Stimulated activated CD4-positive, alpha-beta T cell treated with anti-CD3 and anti-CD28 coated beads, Interleukin-2, amount 100 ng/mL, for 24 hours (primary cell): ENCODE data around the gene PCED1A.

Experiments
- DNase-seq, 2 donors: peaks; one replicate each; pipeline ENCODE4 v3.0.0-alpha.2; 2020

Gene PCED1A

DNA sequence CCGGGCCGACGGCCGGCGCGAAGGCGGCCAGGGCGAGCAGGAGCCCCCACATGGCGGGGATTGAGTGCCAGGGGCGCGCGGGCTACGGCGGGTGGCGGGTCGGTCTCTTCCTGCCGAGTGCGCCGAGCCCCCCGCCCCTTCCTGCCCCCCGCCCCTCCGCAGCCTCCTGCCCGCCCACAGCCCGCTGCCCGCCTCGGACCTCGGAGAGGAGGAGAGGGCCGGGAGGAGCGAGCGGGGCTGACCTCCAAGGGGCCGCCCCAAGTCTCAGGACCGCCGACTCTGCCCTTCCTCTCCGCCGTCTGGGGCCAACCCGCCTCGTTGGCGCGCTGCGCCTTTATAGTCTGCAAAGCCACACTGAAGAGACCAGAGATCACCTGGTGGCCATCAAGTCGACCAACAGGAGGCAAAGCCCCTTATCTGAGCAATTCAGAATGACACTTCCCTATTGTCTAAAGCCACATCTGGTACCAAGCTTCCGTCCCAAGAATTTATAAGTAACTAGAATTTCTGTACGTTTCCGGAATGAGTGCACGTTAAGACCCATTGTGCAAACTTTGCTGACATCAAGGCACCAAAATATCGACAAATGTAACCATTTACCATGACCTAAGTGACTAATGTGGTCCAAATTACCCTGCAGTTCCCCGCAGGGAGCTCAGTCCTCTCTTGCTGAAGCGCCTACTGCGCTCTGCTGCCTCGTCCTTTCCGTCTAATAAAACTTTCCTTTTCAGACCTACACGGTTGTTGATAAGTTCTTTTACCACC, 39.8 kb downstream of the PCED1A start, which contains the start of gene CPXM1:
Gene CPXM1, minus strand, starts transcription at position 107 of the 765 bp plus-strand sequence. Its CDS starts 55 bp downstream, at position 52.
- DNase-seq, result peak in 1 of 2 donors; percentile 30

DNA sequence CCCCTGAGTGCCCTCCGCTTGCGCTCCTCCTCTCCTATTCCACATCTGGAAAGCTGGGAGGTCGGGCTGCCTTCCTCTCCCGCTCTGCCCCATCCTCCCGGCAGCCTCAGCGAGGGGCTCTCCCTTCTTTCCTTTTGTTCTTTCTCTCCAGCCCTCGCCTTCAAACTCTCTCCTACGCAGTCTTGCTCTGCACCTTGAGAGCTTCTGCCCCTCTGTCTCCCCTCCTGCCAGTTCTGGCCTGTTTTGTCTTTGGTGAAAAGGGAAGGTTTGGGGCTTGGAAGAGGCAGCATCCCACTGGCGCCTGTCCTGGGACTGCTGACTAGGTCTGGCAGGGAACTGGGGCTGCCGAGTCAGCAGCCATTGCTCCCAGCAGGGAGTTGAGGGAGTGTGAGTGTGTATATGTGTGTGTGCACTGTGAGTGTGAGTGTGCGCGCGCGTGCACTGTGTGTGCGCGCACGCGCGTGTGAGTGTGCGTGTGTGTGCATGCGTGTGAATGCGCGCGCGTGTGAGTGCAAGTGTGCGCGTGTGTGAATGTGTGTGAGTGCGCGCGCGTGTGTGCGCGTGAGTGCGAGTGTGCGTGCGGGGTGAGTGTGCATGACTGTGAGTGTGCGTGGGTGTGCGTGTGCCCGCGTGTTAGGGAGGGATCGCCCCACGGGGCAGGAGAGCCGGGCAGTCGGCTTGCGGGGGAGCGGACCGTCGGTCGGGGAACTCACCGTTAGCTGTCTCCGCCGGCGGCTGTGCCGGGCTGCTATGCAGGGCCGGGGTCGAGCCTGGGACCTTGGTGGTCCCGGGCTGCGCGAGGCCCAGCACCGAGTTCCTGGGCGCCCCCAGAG, 40.6 kb downstream of the PCED1A start:
- peak in 1 of 2 donors; percentile 29 for DNase-seq

DNA sequence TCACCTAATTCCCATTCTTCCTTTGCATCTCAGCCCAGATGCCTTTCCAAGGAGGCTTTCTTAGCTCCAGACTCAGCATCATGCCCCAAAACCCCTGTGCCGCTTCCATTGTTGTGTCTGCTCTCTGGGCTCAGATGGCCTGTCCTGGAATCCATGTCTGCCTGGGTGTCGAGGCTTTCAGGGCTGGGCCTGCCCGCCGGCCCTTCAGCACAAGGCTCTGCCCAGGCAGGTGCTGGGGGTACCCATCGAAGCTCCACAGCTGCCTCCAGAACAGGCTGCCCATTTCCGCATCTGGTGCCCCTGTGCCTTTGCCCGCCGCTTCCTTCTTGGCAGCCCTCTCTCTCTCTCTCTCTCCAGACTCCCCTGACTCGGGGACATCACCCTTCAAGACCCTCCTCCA, 41.2 kb downstream of the PCED1A start:
- no peak for DNase-seq

DNA sequence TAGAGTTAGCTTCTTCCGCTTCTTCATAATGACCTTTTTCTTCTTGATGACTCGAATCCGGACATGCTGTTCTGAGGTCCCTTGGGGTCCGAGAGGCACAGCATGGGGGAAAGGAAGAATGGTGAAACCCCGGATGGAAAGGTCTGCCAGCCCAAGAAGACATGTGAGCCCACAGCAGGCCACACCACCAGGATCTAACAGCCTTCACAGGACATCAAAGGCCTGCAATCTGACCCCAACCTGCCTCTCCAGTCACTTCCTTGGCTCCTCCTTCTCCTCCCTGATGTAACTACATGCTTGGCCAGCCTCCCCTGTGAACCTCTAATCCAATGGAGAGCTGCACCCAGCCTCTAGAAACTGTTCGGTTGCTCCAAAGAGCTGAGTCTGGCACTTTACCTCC, 41.6 kb downstream of the PCED1A start:
- no peak for DNase-seq

DNA sequence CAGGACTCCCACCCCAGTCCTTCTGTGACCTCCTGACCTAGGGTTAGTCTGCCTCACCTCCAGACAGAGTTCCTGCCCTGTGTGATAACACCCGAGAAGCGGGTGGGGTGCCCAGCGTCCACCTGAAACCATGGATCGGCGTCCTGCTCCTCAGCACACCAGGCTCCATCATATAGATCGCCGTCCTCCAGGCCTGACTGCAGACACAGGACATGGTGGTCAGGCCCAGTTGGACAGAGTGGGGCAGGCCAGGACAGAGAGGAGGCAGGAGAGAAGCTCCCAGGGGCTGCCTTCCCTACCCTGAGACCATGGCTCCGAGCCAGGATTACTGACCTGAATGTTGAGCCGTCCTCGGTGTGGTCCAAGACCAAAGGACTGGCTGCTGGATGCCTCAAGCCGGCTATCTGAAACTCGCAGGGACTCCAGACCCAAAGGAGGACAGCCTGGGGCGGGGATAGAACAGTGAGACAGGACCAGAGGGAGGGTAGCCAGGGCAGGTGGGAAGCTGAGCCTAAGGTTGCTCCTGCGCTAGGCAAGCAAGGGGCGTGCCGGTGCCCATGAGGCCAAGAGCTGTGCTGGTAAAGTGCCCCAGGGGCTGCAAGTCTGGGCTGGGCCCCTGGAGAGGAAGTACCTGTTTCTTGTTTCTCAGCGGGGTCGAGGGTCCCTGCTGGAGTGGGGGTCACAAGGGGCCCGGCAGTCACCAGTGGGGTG, 42.2 kb downstream of the PCED1A start:
- no peak for DNase-seq

DNA sequence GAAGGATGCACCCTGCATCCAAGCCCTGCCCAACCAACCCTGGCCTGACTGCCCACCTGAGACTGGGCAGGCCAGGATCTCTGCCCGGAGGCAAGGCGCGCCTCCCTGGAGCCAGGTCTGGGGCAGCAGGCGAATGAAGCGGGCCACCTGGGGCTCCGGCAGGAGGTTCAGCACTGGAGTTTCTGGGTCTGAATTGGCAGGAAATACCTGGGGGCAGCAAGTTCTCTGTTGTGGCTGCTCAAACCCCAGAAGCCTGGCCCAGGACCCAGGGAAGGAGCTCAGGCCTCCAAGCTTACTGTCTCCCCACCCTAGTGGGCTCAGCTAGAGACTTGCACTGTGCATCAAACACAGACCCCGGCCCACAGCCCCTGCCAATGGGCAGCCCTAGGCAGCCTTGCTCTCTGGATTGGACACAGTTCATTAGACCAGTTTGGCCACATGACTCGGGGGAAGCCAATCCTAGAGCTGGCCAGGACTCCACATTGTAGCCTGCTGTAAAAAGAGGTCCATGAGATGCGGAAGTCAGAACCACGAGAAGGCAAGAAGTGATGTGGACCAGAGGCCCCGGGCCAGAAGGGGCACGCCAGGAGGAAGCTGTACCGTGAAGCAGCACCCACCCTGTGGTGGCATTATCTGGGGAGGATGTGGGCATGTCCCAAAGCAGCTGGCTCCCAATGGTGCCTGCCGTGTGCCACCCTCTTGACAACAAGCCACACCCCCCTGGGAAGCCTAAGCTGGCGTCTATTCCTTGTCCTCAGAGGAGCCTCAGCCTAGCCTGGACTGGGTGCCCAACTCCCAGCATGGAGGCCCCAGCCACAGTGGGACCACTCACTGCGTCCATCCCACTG, 43.1 kb downstream of the PCED1A start:
- DNase-seq, result no peak

DNA sequence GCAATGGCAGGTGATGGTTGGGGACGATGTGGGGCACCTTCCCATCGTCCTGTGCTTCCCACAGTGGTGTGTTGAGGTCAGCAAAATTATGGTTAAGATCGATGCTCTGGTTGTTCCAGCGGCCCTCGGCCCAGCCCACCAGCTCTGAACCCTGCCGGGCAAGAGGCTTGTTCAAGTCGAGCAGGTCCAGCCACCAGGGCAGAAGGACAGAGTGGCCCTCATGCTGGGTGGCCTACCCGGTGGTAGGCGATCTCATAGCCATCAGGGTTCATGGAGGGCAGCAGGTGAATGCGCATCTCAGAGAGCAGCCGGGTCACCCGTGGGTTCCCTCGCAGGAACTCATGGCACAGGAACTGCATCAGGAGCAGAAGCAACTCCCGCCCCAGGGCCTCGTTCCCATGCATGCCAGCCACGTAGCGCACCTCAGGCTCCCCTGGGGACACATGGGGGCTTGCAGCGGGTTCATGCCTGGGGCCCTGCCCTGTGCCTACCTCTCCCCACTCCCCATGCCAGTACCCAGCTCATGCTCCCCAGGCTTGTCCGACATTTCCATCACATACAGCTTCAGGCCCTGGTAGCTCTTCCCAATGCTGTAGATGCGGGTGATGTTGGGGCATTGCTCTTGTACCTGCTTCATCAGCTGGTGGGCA, 44.3 kb downstream of the PCED1A start:
- DNase-seq, result no peak

DNA sequence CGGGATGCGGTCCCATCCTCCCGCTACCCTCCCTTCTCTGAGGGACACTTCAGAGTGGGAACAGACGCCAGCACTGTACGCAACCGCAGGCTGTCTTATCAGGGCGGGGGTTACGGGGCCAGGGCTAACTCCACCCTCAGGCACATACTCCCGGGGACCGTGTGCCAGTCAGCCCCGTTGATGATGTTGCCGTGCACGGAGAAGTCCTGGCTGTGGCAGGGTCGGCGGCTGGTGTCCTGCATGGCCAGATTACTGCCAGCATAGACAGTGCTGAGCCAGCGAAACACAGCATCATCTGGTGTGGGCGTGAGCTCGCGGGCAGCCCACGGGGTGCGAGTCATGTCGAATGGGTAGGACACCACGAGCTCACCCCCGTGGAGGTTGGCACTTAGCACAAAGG, 45.0 kb downstream of the PCED1A start:
- DNase-seq, result no peak

DNA sequence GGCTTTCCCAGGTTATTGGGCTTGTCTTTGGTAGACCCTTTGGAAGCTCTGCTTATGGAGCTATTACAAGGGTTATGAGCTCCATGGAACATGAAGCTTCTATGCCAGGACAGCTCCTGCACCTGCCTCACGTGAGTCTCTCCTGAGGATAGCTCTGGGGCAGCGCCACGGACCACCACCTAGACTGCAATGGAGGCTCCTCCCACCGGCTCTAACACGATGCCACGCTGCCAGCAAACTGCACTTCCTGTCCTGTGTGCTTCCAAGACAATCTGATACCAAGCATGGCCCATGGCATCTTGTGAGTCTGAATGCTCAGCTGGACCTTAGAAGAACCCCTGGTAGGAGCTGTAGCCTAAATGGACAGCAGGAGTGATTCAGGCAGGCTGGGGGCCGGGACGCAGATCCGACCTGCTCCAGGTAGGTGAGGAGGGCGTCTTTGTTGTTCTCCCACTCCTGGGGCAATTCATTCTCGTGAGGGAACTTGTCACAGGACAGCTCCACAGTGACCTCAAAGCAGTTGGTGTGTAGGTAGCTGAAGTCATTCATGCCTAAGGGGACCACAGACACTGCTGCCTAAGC, 45.5 kb downstream of the PCED1A start:
- DNase-seq, result no peak

DNA sequence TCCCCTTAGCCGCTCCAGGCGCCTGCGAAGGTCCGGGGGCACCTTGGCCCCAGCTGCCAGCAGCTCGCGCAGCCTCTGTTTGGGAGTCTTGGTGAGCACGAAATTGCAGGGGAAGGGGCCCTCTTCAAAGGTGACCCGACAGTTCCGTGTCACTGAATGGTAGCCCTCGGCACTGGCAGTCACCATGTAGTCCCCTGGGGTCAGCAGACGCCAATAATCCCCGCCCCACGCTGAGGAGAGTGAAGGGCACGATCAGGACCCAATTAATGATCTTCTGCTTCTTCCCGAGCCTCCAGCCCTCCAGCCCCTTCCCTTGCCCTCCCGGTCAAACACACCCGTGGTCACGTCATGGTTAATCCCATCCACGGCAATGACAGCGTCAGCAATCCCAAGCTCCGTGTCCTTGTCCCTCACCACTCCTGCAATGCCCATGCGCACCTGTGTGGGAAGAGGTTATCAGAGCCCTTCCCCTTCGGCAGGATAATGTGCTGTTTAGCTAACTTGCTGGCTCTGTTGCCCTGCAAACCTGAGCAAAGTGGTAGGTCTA, 46.2 kb downstream of the PCED1A start:
- no peak for DNase-seq

DNA sequence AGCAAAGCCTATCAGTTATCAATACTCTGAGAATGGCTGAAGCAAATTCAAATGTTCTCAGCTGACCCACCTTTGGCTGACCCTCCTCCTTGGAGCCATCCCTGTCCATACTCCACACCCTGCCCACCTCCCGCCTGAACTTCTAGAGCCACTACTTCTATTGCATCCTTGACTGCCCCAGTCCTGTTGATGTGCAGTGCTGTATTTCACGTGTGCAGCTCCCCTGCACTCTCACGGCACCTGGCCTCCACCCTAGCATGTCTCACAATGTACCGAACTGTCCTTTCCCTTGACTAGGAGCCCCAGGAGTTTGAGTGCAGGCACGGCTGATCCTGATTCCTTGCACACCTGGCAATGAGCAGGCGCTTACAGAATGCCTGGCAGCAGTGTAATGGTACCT, 47.0 kb downstream of the PCED1A start:
- no peak for DNase-seq
